ENCODE data around the gene STPG4.

DNA sequence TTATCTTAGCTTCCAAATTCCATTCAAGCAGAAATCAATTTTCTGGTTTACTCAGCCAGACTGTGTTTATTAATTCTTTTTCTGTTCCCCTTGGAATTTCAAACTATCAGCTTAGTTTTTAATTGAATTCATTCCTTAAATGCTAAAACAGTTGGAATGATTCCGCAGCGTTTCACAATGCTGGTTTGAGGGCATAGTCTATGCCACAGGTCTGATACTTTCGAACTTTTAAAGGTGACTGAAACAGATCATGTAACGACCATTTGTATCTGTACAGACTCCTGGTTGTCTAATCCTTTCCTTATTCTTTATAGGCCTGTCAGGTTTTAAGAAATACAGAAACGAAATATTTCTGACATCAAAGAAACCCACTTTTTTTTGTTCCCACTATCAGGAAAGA lies 45.4 kb downstream of the STPG4 start:
- TF ChIP-seq, protein P1, sequence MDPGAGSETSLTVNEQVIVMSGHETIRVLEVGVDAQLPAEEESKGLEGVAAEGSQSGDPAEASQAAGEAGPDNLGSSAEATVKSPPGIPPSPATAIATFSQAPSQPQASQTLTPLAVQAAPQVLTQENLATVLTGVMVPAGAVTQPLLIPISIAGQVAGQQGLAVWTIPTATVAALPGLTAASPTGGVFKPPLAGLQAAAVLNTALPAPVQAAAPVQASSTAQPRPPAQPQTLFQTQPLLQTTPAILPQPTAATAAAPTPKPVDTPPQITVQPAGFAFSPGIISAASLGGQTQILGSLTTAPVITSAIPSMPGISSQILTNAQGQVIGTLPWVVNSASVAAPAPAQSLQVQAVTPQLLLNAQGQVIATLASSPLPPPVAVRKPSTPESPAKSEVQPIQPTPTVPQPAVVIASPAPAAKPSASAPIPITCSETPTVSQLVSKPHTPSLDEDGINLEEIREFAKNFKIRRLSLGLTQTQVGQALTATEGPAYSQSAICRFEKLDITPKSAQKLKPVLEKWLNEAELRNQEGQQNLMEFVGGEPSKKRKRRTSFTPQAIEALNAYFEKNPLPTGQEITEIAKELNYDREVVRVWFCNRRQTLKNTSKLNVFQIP (CRISPR knock-in tag; IDR thresholded peaks at IDR 0.05; ENCODE audit: borderline replicate concordance, low read depth), result no peak
- no peak for TF ChIP-seq PPARA (CRISPR knock-in tag; IDR thresholded peaks at IDR 0.05; ENCODE audit: borderline replicate concordance)
- TF ChIP-seq SNAI2 (CRISPR knock-in tag; IDR thresholded peaks at IDR 0.05), result no peak
- TF ChIP-seq BACH2 (CRISPR knock-in tag; IDR thresholded peaks at IDR 0.05; ENCODE audit: borderline replicate concordance), result no peak
- TF ChIP-seq ARNTL (CRISPR knock-in tag; IDR thresholded peaks at IDR 0.05; ENCODE audit: borderline replicate concordance, low read depth), result no peak
- no peak for TF ChIP-seq ZNF565 (CRISPR knock-in tag; conservative IDR thresholded peaks at IDR 0.05; ENCODE audit: low read depth)
- no peak for TF ChIP-seq ZFP3 (CRISPR knock-in tag; IDR thresholded peaks at IDR 0.05)
- TF ChIP-seq, protein P2, sequence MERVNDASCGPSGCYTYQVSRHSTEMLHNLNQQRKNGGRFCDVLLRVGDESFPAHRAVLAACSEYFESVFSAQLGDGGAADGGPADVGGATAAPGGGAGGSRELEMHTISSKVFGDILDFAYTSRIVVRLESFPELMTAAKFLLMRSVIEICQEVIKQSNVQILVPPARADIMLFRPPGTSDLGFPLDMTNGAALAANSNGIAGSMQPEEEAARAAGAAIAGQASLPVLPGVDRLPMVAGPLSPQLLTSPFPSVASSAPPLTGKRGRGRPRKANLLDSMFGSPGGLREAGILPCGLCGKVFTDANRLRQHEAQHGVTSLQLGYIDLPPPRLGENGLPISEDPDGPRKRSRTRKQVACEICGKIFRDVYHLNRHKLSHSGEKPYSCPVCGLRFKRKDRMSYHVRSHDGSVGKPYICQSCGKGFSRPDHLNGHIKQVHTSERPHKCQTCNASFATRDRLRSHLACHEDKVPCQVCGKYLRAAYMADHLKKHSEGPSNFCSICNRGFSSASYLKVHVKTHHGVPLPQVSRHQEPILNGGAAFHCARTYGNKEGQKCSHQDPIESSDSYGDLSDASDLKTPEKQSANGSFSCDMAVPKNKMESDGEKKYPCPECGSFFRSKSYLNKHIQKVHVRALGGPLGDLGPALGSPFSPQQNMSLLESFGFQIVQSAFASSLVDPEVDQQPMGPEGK (CRISPR knock-in tag; IDR thresholded peaks at IDR 0.05; ENCODE audit: borderline replicate concordance), result no peak
- no peak for TF ChIP-seq ZFP30 (CRISPR knock-in tag; IDR thresholded peaks at IDR 0.05)
- no peak for TF ChIP-seq GLIS3 (CRISPR knock-in tag; IDR thresholded peaks at IDR 0.05)
